Parathyroid adenoma (tissue), 2 donors: ENCODE data around the gene SMAD3.

Experiments used
- H2AFZ ChIP-seq: fragments of 300-600 bp; sonication (generic); one replicate; pipeline ENCODE4 v1.7.0; 2017; ENCODE audit warnings: antibody characterized with exemption, mild to moderate bottlenecking
- H3K27ac ChIP-seq: fragments of 300-600 bp; sonication (generic); one replicate; pipeline ENCODE4 v1.7.0; 2017
- H3K27me3 ChIP-seq: fragments of 300-600 bp; sonication (generic); one replicate; pipeline ENCODE4 v1.7.0; 2017; ENCODE audit warnings: low read length; ENCODE audit not compliant: control insufficient read depth, insufficient read depth
- H3K36me3 ChIP-seq: fragments of 300-600 bp; sonication (generic); one replicate; pipeline ENCODE4 v1.7.0; 2017; ENCODE audit warnings: low read length; ENCODE audit not compliant: control insufficient read depth, insufficient read depth
- H3K4me1 ChIP-seq: fragments of 300-600 bp; sonication (generic); one replicate; pipeline ENCODE4 v1.7.0; 2017; ENCODE audit warnings: control low read depth
- H3K4me2 ChIP-seq: fragments of 300-600 bp; sonication (generic); one replicate; pipeline ENCODE4 v1.7.0; 2017; ENCODE audit warnings: low read length
- H3K4me3 ChIP-seq: fragments of 300-600 bp; sonication (generic); one replicate; pipeline ENCODE4 v1.7.0; 2017; ENCODE audit warnings: low read depth, low read length
- H3K79me2 ChIP-seq: fragments of 300-600 bp; sonication (generic); one replicate; pipeline ENCODE4 v1.7.0; 2017; ENCODE audit warnings: control low read depth
- H3K9ac ChIP-seq: fragments of 300-600 bp; sonication (generic); one replicate; pipeline ENCODE4 v1.7.0; 2017; ENCODE audit warnings: mild to moderate bottlenecking
- H3K9me3 ChIP-seq: fragments of 300-600 bp; sonication (generic); one replicate; pipeline ENCODE4 v1.7.0; 2017; ENCODE audit warnings: low read length; ENCODE audit not compliant: control insufficient read depth
- TF ChIP-seq, protein P1 (sequence below): fragments of 300-600 bp; sonication (generic); IDR thresholded peaks from one replicate; pipeline ENCODE4 v1.7.0; 2017; ENCODE audit warnings: antibody characterized with exemption, mild to moderate bottlenecking
- donor health status: primary hyperparathyroidism.

The SMAD3 gene

DNA sequence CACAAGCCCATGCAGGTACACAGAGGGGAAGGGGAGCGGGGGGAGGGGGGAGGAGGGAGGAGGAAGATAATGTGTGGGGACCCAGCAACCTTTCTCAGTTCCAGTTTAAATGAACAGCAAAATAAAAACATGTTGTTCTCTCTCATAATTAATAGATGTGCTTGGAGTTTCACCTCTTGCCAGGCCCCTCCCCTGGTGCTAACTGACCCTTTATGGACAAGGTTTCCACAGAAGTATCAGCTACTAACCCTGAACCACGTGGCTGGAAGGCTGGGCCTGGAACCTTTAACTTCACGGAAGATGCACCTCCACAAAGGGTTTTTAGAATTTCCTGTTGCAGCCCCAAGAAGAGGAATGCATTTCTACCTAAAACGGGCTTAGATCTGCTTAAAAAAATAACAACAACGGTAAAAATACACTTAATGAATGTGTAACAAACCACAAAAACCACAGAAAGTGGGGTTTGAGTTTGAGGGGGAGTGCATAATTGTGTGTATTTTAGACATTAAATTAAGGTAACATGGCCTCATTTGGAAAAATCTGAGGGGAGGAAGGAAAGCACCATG lies 14.8 kb upstream of the SMAD3 start:
- Histone ChIP-seq H2AFZ (no peak overlapping the region), H3K9ac (no peak overlapping the region), H3K4me3 (no peak overlapping the region), H3K36me3 (no peaks in the 10 kb centered on the region), H3K27me3 (no peaks in the 10 kb centered on the region), H3K4me2 (no peak overlapping the region), H3K79me2 (no peaks in the 10 kb centered on the region), H3K9me3 (no peaks in the 10 kb centered on the region), H3K4me1 (peaks cover 6% of the 10 kb centered on the region), H3K27ac (no peak overlapping the region)
- TF ChIP-seq, protein P1, sequence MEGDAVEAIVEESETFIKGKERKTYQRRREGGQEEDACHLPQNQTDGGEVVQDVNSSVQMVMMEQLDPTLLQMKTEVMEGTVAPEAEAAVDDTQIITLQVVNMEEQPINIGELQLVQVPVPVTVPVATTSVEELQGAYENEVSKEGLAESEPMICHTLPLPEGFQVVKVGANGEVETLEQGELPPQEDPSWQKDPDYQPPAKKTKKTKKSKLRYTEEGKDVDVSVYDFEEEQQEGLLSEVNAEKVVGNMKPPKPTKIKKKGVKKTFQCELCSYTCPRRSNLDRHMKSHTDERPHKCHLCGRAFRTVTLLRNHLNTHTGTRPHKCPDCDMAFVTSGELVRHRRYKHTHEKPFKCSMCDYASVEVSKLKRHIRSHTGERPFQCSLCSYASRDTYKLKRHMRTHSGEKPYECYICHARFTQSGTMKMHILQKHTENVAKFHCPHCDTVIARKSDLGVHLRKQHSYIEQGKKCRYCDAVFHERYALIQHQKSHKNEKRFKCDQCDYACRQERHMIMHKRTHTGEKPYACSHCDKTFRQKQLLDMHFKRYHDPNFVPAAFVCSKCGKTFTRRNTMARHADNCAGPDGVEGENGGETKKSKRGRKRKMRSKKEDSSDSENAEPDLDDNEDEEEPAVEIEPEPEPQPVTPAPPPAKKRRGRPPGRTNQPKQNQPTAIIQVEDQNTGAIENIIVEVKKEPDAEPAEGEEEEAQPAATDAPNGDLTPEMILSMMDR, result no peak

DNA sequence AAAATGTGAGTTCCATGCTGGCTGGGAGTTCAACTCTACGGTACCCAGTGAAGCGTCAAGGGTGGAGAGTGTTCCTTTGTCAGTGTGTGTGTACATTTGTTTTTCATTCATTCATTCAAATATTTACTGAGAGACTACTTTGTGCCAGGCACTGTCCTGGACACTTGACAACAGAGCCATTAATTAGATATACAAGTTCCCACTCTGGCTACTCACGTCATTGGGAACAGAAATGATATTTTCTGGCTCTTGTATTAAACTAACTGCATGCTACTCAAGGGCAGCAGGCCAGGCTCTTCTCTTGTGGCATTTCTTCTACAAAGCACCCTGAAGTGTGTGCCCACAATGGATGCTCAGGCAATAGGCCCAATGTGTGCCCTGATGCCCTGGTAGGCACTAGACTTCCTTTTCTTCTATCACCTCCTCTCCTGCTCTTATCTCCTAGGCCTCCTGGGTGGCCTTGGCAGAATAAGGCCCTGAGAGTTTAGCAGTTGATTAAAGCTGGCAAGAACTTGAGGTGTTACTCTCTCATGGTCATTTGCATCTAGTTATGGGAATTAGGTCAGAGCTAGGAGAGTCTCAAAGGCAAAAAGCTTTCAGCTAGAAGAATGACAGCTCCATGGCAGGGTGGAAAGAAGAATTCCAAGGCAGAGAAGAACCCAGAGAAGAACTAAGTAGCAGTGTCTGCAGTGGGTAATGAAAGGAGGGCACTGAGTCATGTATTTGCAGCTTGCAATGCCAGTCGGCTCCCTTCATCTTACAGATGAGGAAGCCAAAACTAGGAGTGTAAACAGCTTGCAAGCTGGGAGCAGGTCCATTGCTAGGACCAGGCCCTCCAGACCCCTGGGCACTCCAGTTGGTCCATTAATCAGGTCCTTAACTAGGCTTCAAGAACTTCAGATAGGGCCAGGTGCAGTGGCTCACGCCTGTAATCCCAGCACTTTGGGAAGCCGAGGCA lies 14.0 kb upstream of the SMAD3 start:
- no peak overlapping the region for H3K27ac ChIP-seq

DNA sequence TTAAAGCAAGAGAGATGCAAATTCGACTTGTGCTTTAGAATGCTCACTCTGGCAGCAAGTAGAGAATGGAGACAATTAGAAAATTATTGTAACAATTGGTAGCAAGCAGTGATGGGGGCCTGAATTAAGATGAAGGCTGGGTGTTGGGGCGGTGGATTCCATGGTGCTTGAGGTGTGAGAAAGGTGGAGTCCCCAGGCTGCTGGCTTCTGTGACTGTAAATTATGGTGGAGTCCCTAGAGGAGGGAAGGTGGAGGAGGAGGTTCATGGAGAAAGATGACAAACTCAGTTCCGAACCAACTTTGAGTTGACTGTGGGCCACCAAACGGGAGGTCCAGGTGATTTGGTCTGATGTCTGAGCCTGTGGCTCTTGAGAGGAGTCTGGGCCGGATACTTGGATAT lies 10.7 kb upstream of the SMAD3 start:
- Histone ChIP-seq H3K4me2 (no peak overlapping the region), H3K36me3 (no peaks in the 10 kb centered on the region), H3K9ac (no peak overlapping the region), H2AFZ (no peak overlapping the region), H3K27ac (no peak overlapping the region), H3K4me1 (peaks cover 5% of the 10 kb centered on the region), H3K79me2 (no peaks in the 10 kb centered on the region), H3K9me3 (no peaks in the 10 kb centered on the region), H3K4me3 (no peak overlapping the region), H3K27me3 (no peaks in the 10 kb centered on the region)
- TF ChIP-seq, protein P1, result no peak

More for the DNA sequence above, 14.0 kb upstream of the SMAD3 start:
- no peak overlapping the region for H3K9ac ChIP-seq
- H3K4me3 ChIP-seq, result no peak overlapping the region
- H3K36me3 ChIP-seq, result no peaks in the 10 kb centered on the region
- no peak overlapping the region for H3K4me2 ChIP-seq
- TF ChIP-seq, protein P1, result no peak
- H3K9me3 ChIP-seq, result no peaks in the 10 kb centered on the region
- no peaks in the 10 kb centered on the region for H3K79me2 ChIP-seq
- H2AFZ ChIP-seq, result no peak overlapping the region
- no peaks in the 10 kb centered on the region for H3K27me3 ChIP-seq
- H3K4me1 ChIP-seq, result peaks cover 6% of the 10 kb centered on the region

DNA sequence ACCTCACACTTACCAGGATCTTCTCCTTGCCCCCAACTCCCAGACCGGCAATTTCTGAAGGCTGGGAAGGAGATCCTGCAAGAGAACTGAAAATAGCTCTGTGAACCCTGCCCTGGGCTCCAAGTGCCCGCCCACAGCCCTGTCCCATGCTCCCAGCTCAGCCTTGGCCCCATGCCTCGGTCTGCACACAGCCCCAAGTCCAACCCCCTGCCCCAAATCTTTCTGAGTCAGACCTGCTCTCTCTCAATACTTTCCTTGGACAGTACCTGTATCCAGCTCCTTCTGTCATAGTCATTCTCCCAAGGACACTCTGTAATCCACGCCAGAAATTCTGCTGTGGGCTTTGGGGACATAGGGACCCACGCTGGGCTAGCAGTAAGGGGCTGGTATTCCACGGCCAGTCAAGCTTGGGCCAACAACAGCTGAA lies 6.3 kb upstream of the SMAD3 start:
- Histone ChIP-seq H2AFZ (no peak overlapping the region), H3K4me2 (no peak overlapping the region), H3K27ac (no peak overlapping the region), H3K9me3 (no peaks in the 10 kb centered on the region), H3K4me3 (no peak overlapping the region), H3K36me3 (no peaks in the 10 kb centered on the region), H3K27me3 (no peaks in the 10 kb centered on the region), H3K9ac (no peak overlapping the region), H3K4me1 (no peaks in the 10 kb centered on the region), H3K79me2 (no peaks in the 10 kb centered on the region)
- TF ChIP-seq, protein P1, result no peak
